ENCODE results near the gene CCDC149.
"Not testable (repeated sequence)": the region's sequence is repeated elsewhere in the genome, so short reads cannot be mapped to it uniquely, and the experiment has no call there.

The CCDC149 gene

DNA sequence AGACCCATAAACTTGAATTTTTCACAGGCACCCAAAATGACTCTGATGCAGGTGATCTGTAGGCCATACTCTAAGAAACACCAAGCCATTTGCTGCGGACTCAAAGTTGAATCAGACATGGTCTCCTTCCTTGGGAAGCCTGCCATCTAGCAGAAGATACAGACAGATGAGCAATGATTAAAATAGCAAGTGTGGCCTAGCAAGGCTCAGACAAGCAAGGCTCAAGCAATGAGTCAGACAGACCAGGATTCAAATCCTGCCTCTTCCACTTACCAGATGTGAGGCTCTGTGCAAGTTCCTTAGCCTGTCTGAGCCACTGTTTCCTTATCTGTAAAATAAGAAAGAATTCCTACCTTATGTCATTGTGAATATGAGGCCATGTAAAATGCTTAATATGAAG, 2.3 kb downstream of the CCDC149 start:
- H3K9me2 ChIP-seq (replicated peaks; ENCODE audit: insufficient read depth, low read length) = no peaks in the 10 kb centered on the region
- no peaks in the 10 kb centered on the region for H4K20me1 ChIP-seq (ENCODE audit: low read depth, low read length)
- no peaks in the 10 kb centered on the region for H3K79me2 ChIP-seq (ENCODE audit: insufficient read depth, low read length)
- no peak overlapping the region for H3K27ac ChIP-seq (ENCODE audit: low read depth, low read length)
- H3K4me2 ChIP-seq (ENCODE audit: low read depth, low read length, poor library complexity, severe bottlenecking) = no peak overlapping the region
- TF ChIP-seq, protein P1, sequence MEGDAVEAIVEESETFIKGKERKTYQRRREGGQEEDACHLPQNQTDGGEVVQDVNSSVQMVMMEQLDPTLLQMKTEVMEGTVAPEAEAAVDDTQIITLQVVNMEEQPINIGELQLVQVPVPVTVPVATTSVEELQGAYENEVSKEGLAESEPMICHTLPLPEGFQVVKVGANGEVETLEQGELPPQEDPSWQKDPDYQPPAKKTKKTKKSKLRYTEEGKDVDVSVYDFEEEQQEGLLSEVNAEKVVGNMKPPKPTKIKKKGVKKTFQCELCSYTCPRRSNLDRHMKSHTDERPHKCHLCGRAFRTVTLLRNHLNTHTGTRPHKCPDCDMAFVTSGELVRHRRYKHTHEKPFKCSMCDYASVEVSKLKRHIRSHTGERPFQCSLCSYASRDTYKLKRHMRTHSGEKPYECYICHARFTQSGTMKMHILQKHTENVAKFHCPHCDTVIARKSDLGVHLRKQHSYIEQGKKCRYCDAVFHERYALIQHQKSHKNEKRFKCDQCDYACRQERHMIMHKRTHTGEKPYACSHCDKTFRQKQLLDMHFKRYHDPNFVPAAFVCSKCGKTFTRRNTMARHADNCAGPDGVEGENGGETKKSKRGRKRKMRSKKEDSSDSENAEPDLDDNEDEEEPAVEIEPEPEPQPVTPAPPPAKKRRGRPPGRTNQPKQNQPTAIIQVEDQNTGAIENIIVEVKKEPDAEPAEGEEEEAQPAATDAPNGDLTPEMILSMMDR (IDR thresholded peaks at IDR 0.05; ENCODE audit: insufficient read depth, low read length, poor library complexity, severe bottlenecking) = no peak
- TF ChIP-seq EZH2phosphoT487 (conservative IDR thresholded peaks at IDR 0.05; ENCODE audit: low read length) = no peak
- no peak overlapping the region for H2AFZ ChIP-seq (ENCODE audit: low read depth, low read length, severe bottlenecking)
- peaks cover 7% of the 10 kb centered on the region; the same call in 1 of the 2 replicates for H3K9me3 ChIP-seq (ENCODE audit: insufficient read depth, low read length)
- no peak overlapping the region for H3K9ac ChIP-seq (ENCODE audit: low read length)
- no peak overlapping the region for H3K4me3 ChIP-seq (ENCODE audit: insufficient read depth, low read length, poor library complexity, severe bottlenecking)
- no peaks in the 10 kb centered on the region for H3K36me3 ChIP-seq (ENCODE audit: low read length)
- H3K27me3 ChIP-seq (ENCODE audit: low read length) = no peaks in the 10 kb centered on the region
- H3F3A ChIP-seq (ENCODE audit: insufficient read depth) = no peaks in the 10 kb centered on the region

DNA sequence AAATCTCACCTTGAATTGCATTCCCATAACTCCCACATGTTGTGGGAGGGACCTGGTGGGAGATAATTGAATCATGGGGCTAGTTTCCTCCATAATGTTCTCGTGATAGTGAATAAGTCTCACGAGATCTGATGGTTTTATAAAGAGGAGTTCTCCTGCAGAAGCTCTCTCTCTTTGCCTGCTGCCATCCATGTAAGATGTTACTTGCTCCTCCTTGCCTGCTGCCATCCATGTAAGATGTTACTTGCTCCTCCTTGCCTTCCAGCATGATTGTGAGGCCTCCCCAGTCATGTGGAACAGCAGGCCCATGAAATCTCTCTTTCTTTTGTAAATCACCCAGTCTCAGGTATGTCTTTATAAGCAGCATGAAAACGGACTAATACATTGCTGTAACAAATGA, 3.2 kb downstream of the CCDC149 start:
- H3K9ac ChIP-seq (ENCODE audit: low read length); H3K27ac ChIP-seq (ENCODE audit: low read depth, low read length); H3K9me2 ChIP-seq (replicated peaks; ENCODE audit: insufficient read depth, low read length); H4K20me1 ChIP-seq (ENCODE audit: low read depth, low read length); H2AFZ ChIP-seq (ENCODE audit: low read depth, low read length, severe bottlenecking); H3F3A ChIP-seq (ENCODE audit: insufficient read depth); H3K4me3 ChIP-seq (ENCODE audit: insufficient read depth, low read length, poor library complexity, severe bottlenecking); H3K79me2 ChIP-seq (ENCODE audit: insufficient read depth, low read length); H3K27me3 ChIP-seq (ENCODE audit: low read length); H3K4me2 ChIP-seq (ENCODE audit: low read depth, low read length, poor library complexity, severe bottlenecking); H3K9me3 ChIP-seq (ENCODE audit: insufficient read depth, low read length); H3K36me3 ChIP-seq (ENCODE audit: low read length): not testable (repeated sequence)

DNA sequence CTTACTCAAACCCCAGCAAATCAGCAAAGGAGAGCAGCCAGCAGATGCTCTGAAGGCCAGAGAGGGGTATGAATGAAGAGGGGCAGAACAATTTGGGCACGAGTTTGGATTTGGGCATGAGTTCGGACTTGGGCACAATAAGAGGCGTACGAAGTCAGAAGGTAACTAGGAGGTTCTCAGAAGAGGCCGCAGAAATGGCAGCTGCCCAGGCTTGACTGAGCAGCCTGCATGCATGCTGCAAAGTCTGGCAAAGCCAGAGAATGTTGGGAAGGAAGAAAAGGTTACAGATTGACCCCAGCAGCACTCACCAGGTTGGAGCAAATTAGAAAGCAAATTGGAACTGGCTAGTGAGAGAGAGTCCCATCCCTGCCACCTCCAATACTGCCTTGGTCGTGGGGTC, 15.2 kb downstream of the CCDC149 start:
- Histone ChIP-seq H3K9ac (ENCODE audit: low read length) (no peak overlapping the region), H2AFZ (ENCODE audit: low read depth, low read length, severe bottlenecking) (no peak overlapping the region), H3K9me2 (replicated peaks; ENCODE audit: insufficient read depth, low read length) (no peaks in the 10 kb centered on the region), H3K4me3 (ENCODE audit: insufficient read depth, low read length, poor library complexity, severe bottlenecking) (no peak overlapping the region), H3K36me3 (ENCODE audit: low read length) (no peaks in the 10 kb centered on the region), H3K4me2 (ENCODE audit: low read depth, low read length, poor library complexity, severe bottlenecking) (no peak overlapping the region), H3K27me3 (ENCODE audit: low read length) (no peaks in the 10 kb centered on the region), H3K79me2 (ENCODE audit: insufficient read depth, low read length) (no peaks in the 10 kb centered on the region), H3K27ac (ENCODE audit: low read depth, low read length) (no peak overlapping the region), H3K9me3 (ENCODE audit: insufficient read depth, low read length) (no peaks in the 10 kb centered on the region), H3F3A (ENCODE audit: insufficient read depth) (no peaks in the 10 kb centered on the region), H4K20me1 (ENCODE audit: low read depth, low read length) (no peaks in the 10 kb centered on the region)
- TF ChIP-seq, protein P1 (IDR thresholded peaks at IDR 0.05; ENCODE audit: insufficient read depth, low read length, poor library complexity, severe bottlenecking) = no peak
- no peak for TF ChIP-seq EZH2phosphoT487 (conservative IDR thresholded peaks at IDR 0.05; ENCODE audit: low read length)

DNA sequence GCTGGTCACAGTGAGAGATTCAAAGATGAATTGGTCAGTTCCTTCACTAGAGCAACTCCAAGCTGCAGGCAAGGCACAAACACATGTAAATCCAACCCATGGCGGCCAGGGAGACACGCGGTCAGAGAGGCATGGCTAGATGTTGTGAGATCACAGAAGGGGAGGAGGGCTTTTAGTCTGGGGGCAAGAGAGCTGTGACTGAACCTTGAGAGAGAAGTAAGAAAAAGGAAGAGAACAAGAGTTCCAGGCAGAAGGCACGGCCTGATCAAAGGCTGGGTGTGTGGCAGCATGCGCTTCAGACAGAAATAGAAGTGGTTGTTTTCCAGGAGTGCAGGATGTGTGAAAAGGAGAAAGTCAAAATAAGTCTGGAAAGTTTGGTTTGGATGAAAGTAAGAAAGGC, 15.9 kb downstream of the CCDC149 start:
- H3K36me3 ChIP-seq (ENCODE audit: low read length) = no peaks in the 10 kb centered on the region
- TF ChIP-seq, protein P1 (IDR thresholded peaks at IDR 0.05; ENCODE audit: insufficient read depth, low read length, poor library complexity, severe bottlenecking) = no peak
- TF ChIP-seq EZH2phosphoT487 (conservative IDR thresholded peaks at IDR 0.05; ENCODE audit: low read length) = no peak
- no peak overlapping the region for H3K9ac ChIP-seq (ENCODE audit: low read length)
- no peaks in the 10 kb centered on the region for H3K27me3 ChIP-seq (ENCODE audit: low read length)
- no peak overlapping the region for H3K4me2 ChIP-seq (ENCODE audit: low read depth, low read length, poor library complexity, severe bottlenecking)
- no peaks in the 10 kb centered on the region for H3K9me2 ChIP-seq (replicated peaks; ENCODE audit: insufficient read depth, low read length)
- no peaks in the 10 kb centered on the region for H3F3A ChIP-seq (ENCODE audit: insufficient read depth)
- no peak overlapping the region for H2AFZ ChIP-seq (ENCODE audit: low read depth, low read length, severe bottlenecking)
- no peaks in the 10 kb centered on the region for H3K9me3 ChIP-seq (ENCODE audit: insufficient read depth, low read length)
- no peak overlapping the region for H3K27ac ChIP-seq (ENCODE audit: low read depth, low read length)
- H3K4me3 ChIP-seq (ENCODE audit: insufficient read depth, low read length, poor library complexity, severe bottlenecking) = no peak overlapping the region
- H3K79me2 ChIP-seq (ENCODE audit: insufficient read depth, low read length) = no peaks in the 10 kb centered on the region
- H4K20me1 ChIP-seq (ENCODE audit: low read depth, low read length) = no peaks in the 10 kb centered on the region

Data from SU-DHL-6 (cell line).